CD4-positive, alpha-beta T cell (primary cell): ENCODE data around the gene ACADSB. TPM values are rescaled to one million over a fixed set of nuclear protein-coding genes. Genes with fewer than 3 reads are reported as not detected.
A peak's percentile ranks its signal among the peaks of the same experiment; 100 is the strongest.

ENCODE experiments used
- ATAC-seq: fragments of 200-7000 bp; cut with Tn5 transposase; one replicate; pipeline ENCODE4 v1.10.0; 2022; ENCODE audit warnings: mild to moderate bottlenecking; ENCODE audit not compliant: poor library complexity
- CTCF ChIA-PET: fragments of 350-600 bp; sonication (Branson Sonifier 250); formaldehyde crosslinking; loops from one replicate; lab custom pipeline; 2021; ENCODE audit warnings: antibody characterized with exemption, inconsistent platforms; lab: Charles Lee
- POLR2A ChIA-PET: fragments of 350-600 bp; sonication (Branson Sonifier 250); formaldehyde crosslinking; loops from one replicate; lab custom pipeline; 2021; ENCODE audit warnings: antibody characterized with exemption, inconsistent platforms; lab: Charles Lee
- DNase-seq, 14 experiments: peaks; one replicate each; pipeline ENCODE4 v3.0.0-alpha.2; 2013 to 2020; ENCODE audit warnings: mixed read lengths in 2 of 14
- H3K27ac ChIP-seq, 2 donors: one replicate each; pipeline versions ENCODE4 v1.5.1 to v1.7.0; 2013; ENCODE audit warnings: low read length in 2 of 2, low read depth in 1 of 2, mild to moderate bottlenecking in 1 of 2
- H3K27me3 ChIP-seq, 2 experiments: 1 replicate in 1 of 2; 2 replicates in 1 of 2; pipeline versions ENCODE4 v1.6.1 to v1.7.0; 2013; ENCODE audit warnings: low read length in 2 of 2, control low read depth in 1 of 2, mild to moderate bottlenecking in 1 of 2, moderate library complexity in 1 of 2; ENCODE audit not compliant: insufficient read depth in 2 of 2, control insufficient read depth in 1 of 2
- H3K36me3 ChIP-seq: one replicate; pipeline ENCODE4 v1.6.1; 2013; ENCODE audit warnings: low read length, control low read depth; ENCODE audit not compliant: insufficient read depth
- H3K4me1 ChIP-seq: one replicate; pipeline ENCODE4 v1.6.1; 2013; ENCODE audit warnings: low read length, control low read depth; ENCODE audit not compliant: insufficient read depth
- H3K4me3 ChIP-seq: one replicate; pipeline ENCODE4 v1.5.1; 2013; ENCODE audit warnings: mild to moderate bottlenecking, low read length, moderate library complexity
- H3K9me3 ChIP-seq, 2 experiments: 1 replicate in 1 of 2; 2 replicates in 1 of 2; pipeline versions ENCODE4 v1.6.1 to v1.7.0; 2013; ENCODE audit warnings: low read length in 2 of 2, mild to moderate bottlenecking in 2 of 2, control low read depth in 1 of 2, moderate library complexity in 1 of 2; ENCODE audit not compliant: control insufficient read depth in 1 of 2, insufficient read depth in 1 of 2
- H3K27ac Mint-ChIP-seq: one replicate; pipeline ENCODE4 v1.8.0; 2020; ENCODE audit warnings: mixed read lengths
- H3K27me3 Mint-ChIP-seq: one replicate; pipeline ENCODE4 v1.8.0; 2021; ENCODE audit warnings: mixed read lengths
- H3K36me3 Mint-ChIP-seq: one replicate; pipeline ENCODE4 v1.8.0; 2021; ENCODE audit warnings: low read depth, mixed read lengths
- H3K4me1 Mint-ChIP-seq: one replicate; pipeline ENCODE4 v1.8.0; 2021; ENCODE audit warnings: low read depth, mixed read lengths
- H3K4me3 Mint-ChIP-seq: one replicate; pipeline ENCODE4 v1.8.0; 2020; ENCODE audit warnings: mild to moderate bottlenecking, mixed read lengths
- H3K9me3 Mint-ChIP-seq: one replicate; pipeline ENCODE4 v1.8.0; 2020; ENCODE audit warnings: mixed read lengths
- intact Hi-C, 2 experiments: fragments of 100-400 bp; cut with DNase I in 1 of 2; cut with micrococcal nuclease in 1 of 2; formaldehyde crosslinking; loops; one replicate each; pipeline versions ENCODE4 v1.15.1 to v1.9.0; 2023 to 2025; cut with DNase I, micrococcal nuclease
- total RNA-seq, 174 experiments: library from RNA in 2 of 174; stranded (reverse) in 2 of 174; gene quantifications; one replicate each; pipeline ENCODE4 v1.2.3 and lab custom pipeline; 2021 to 2026
- TF ChIP-seq, protein P1 (sequence below): fragments of 200-600 bp; IDR thresholded peaks from one replicate; pipeline ENCODE4 v1.8.0; 2022; ENCODE audit warnings: antibody characterized with exemption, mild to moderate bottlenecking

The ACADSB gene
- total RNA-seq, 2 experiments from 2014 or later, result 16.6 to 17.9 TPM

DNA sequence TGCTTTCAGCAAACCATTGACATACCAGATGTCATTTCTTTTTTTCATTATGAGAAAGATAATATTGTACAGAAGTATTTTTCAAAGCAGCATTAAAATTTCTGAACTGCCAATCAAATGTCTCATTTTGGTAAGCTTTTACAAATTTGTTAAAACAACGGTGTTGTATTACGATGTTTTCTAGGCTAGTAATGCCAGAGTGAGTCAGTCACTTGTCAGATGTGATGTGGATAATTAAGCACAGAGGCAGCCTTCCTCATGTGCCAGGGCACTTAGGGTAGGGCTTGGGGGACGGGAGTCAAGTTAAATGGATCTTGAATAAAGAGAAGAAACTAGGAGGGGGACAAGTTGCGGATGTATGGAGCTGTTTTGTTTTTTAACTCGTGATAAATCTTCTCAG, 18.5 kb upstream of the ACADSB start:
- H3K9me3 Mint-ChIP-seq, result no peaks in the 10 kb centered on the region
- H3K4me3 ChIP-seq, result no peak overlapping the region
- TF ChIP-seq, protein P1, sequence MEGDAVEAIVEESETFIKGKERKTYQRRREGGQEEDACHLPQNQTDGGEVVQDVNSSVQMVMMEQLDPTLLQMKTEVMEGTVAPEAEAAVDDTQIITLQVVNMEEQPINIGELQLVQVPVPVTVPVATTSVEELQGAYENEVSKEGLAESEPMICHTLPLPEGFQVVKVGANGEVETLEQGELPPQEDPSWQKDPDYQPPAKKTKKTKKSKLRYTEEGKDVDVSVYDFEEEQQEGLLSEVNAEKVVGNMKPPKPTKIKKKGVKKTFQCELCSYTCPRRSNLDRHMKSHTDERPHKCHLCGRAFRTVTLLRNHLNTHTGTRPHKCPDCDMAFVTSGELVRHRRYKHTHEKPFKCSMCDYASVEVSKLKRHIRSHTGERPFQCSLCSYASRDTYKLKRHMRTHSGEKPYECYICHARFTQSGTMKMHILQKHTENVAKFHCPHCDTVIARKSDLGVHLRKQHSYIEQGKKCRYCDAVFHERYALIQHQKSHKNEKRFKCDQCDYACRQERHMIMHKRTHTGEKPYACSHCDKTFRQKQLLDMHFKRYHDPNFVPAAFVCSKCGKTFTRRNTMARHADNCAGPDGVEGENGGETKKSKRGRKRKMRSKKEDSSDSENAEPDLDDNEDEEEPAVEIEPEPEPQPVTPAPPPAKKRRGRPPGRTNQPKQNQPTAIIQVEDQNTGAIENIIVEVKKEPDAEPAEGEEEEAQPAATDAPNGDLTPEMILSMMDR, result no peak
- H3K27me3 ChIP-seq, result no peaks in the 10 kb centered on the region
- H3K27ac Mint-ChIP-seq, result no peak overlapping the region
- intact Hi-C loops, result no loop called here
- DNase-seq (no peak), ATAC-seq (no peak)
- ChIA-PET CTCF (no interaction called here), POLR2A (interaction anchor here (0.7 kb wide), 1 partner anchor 37 kb away, joined by 3 read pairs; no protein-coding TSS in a partner anchor)
- no peak overlapping the region for H3K27ac ChIP-seq
- H3K36me3 Mint-ChIP-seq, result peaks cover 48% of the 10 kb centered on the region
- peaks cover under 1% of the 10 kb centered on the region for H3K4me1 Mint-ChIP-seq
- peaks cover 32% of the 10 kb centered on the region for H3K36me3 ChIP-seq
- H3K4me1 ChIP-seq, result no peaks in the 10 kb centered on the region
- H3K9me3 ChIP-seq, result no peaks in the 10 kb centered on the region
- no peaks in the 10 kb centered on the region for H3K27me3 Mint-ChIP-seq
- no peak overlapping the region for H3K4me3 Mint-ChIP-seq

DNA sequence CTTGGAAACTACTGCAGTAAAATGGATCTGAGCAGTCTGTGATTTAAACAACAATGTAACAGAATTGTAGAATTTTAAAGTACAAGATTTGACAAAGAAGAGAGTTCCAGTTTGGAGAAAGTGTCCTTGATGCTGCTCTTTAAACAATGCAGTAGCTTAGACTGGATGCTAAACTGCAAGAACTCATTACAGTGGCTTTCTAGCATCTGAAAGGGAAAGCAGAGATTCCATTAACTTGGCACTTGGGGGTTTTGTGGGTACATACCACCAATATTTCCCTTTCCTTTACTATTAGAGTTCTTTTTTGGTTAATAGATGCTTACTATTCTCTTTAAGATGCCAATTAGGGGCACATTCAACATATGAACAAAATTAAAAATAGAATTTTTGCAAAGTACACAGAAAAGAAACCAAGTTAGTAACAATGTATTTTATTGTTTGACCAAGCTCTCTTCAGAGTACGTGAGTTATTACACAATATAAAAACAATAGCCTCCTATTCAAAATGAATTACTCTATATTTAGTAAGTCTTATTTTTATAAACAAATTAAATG, 16.7 kb upstream of the ACADSB start:
- DNase-seq (no peak), ATAC-seq (no peak)
- Histone ChIP-seq H3K4me1 (no peaks in the 10 kb centered on the region), H3K27ac (no peak overlapping the region), H3K36me3 (peaks cover 40% of the 10 kb centered on the region), H3K9me3 (no peaks in the 10 kb centered on the region), H3K4me3 (no peak overlapping the region), H3K27me3 (no peaks in the 10 kb centered on the region)
- Mint-ChIP-seq H3K9me3 (no peaks in the 10 kb centered on the region), H3K4me3 (no peak overlapping the region), H3K4me1 (peaks cover 4% of the 10 kb centered on the region), H3K27ac (peak overlapping the region; percentile 17), H3K36me3 (peaks cover 57% of the 10 kb centered on the region), H3K27me3 (no peaks in the 10 kb centered on the region)
- intact Hi-C loops, result no loop called here
- ChIA-PET POLR2A (interaction anchor here (1.2 kb wide), 1 partner anchor 16 kb away, joined by 4 read pairs; no protein-coding TSS in a partner anchor), CTCF (no interaction called here)
- TF ChIP-seq, protein P1, result no peak

DNA sequence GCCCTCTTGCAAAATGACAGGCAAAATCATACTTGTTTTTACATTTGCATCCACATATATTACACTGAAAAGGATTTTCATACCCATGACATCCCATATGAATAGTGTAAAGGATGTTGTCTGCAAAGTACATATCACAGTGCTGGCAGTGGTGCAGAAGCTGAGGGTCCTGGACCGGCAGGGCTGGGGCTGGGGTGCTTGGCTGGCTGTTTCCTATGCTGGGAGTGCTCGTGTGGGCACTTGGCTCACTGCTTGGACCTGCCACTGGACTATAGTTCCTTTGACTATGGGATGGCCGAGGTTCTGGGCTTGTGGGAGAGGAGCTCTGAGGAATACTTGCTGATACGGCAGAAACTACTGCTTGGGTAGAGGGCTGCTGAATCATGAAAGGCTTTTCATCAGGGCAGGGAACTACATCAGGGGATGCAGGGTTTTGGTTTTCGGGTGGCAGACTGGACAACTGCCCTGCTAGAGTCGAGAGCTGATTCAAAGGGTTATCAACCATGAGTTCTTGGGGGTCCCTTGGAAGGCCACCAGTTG, 14.9 kb upstream of the ACADSB start:
- no peak overlapping the region for H3K27ac Mint-ChIP-seq

More for the DNA sequence above, 14.9 kb upstream of the ACADSB start:
- no peak for ATAC-seq
- Histone ChIP-seq H3K27ac (no peak overlapping the region), H3K27me3 (no peaks in the 10 kb centered on the region), H3K36me3 (peaks cover 51% of the 10 kb centered on the region), H3K9me3 (no peaks in the 10 kb centered on the region), H3K4me1 (no peaks in the 10 kb centered on the region), H3K4me3 (no peak overlapping the region)
- Mint-ChIP-seq H3K4me3 (no peak overlapping the region), H3K4me1 (peaks cover 9% of the 10 kb centered on the region), H3K36me3 (peaks cover 69% of the 10 kb centered on the region), H3K9me3 (no peaks in the 10 kb centered on the region), H3K27me3 (no peaks in the 10 kb centered on the region)
- TF ChIP-seq, protein P1, result no peak
- CTCF ChIA-PET, result no interaction called here
- POLR2A ChIA-PET, result no interaction called here
- DNase-seq, result no peak
- intact Hi-C loops, result no loop called here
